H9 (cell line): ENCODE measurements around the gene CFAP54. TPM values are rescaled to one million over a fixed set of nuclear protein-coding genes. Genes with fewer than 3 reads are reported as not detected.
"Not testable (repeated sequence)": the region's sequence is repeated elsewhere in the genome, so short reads cannot be mapped to it uniquely, and the experiment has no call there.

ENCODE experiments used
- DNase-seq: peaks from one replicate; pipeline ENCODE4 v3.0.0-alpha.2; 2017
- H2AFZ ChIP-seq: one replicate; pipeline ENCODE4 v1.6.1; 2013; ENCODE audit warnings: mild to moderate bottlenecking, low read length, control low read depth, moderate library complexity
- H2AK5ac ChIP-seq: 2 replicates; pipeline ENCODE4 v1.6.1; 2013; ENCODE audit warnings: low read length, control low read depth, mixed read lengths; ENCODE audit not compliant: insufficient read length
- H2BK120ac ChIP-seq: one replicate; pipeline ENCODE4 v1.6.1; 2013; ENCODE audit warnings: low read depth, mild to moderate bottlenecking, low read length, control low read depth, inconsistent platforms; ENCODE audit not compliant: poor library complexity, severe bottlenecking
- H2BK12ac ChIP-seq: 2 replicates; pipeline ENCODE4 v1.6.1; 2013; ENCODE audit warnings: low read length, control low read depth, mixed read lengths, low read depth; ENCODE audit not compliant: insufficient read length
- H2BK15ac ChIP-seq: 2 replicates; pipeline ENCODE4 v1.6.1; 2013; ENCODE audit warnings: low read depth, low read length, control low read depth
- H2BK20ac ChIP-seq: one replicate; pipeline ENCODE4 v1.6.1; 2013; ENCODE audit warnings: low read depth, mild to moderate bottlenecking, low read length, control low read depth, inconsistent platforms; ENCODE audit not compliant: poor library complexity, severe bottlenecking
- H2BK5ac ChIP-seq: 2 replicates; pipeline ENCODE4 v1.6.1; 2013; ENCODE audit warnings: low read length, control low read depth, mixed read lengths; ENCODE audit not compliant: insufficient read length
- H3K14ac ChIP-seq: 2 replicates; pipeline ENCODE4 v1.6.1; 2013; ENCODE audit warnings: low read length, control low read depth; ENCODE audit not compliant: insufficient read depth
- H3K18ac ChIP-seq: 2 replicates; pipeline ENCODE4 v1.6.1; 2013; ENCODE audit warnings: low read depth, mild to moderate bottlenecking, mixed read lengths, low read length, control low read depth; ENCODE audit not compliant: insufficient read length
- H3K23ac ChIP-seq: 2 replicates; pipeline ENCODE4 v1.6.1; 2013; ENCODE audit warnings: low read length, control low read depth, mixed read lengths, low read depth; ENCODE audit not compliant: insufficient read length
- H3K23me2 ChIP-seq: 2 replicates; pipeline ENCODE4 v1.6.1; 2013; ENCODE audit warnings: low read depth, mild to moderate bottlenecking, mixed read lengths, low read length, control low read depth; ENCODE audit not compliant: insufficient read length, poor library complexity, severe bottlenecking
- H3K27ac ChIP-seq: 2 replicates; pipeline ENCODE4 v1.5.1; 2013; ENCODE audit warnings: low read length, control low read depth, mixed read lengths, low read depth; ENCODE audit not compliant: insufficient read length
- H3K27me3 ChIP-seq: 2 replicates; pipeline ENCODE4 v1.6.1; 2013; ENCODE audit warnings: low read length, control low read depth, inconsistent platforms; ENCODE audit not compliant: insufficient read depth
- H3K4ac ChIP-seq: 2 replicates; pipeline ENCODE4 v1.6.1; 2013; ENCODE audit warnings: low read depth, mild to moderate bottlenecking, control low read depth, inconsistent platforms, low read length, moderate library complexity
- H3K4me1 ChIP-seq: 2 replicates; pipeline ENCODE4 v1.6.1; 2013; ENCODE audit warnings: low read length, control low read depth, inconsistent platforms; ENCODE audit not compliant: insufficient read depth
- H3K4me2 ChIP-seq: 2 replicates; pipeline ENCODE4 v1.6.1; 2013; ENCODE audit warnings: low read length, control low read depth, mixed read lengths; ENCODE audit not compliant: insufficient read length, insufficient read depth
- H3K56ac ChIP-seq: 2 replicates; pipeline ENCODE4 v1.6.1; 2013; ENCODE audit warnings: low read depth, mild to moderate bottlenecking, mixed read lengths, low read length, control low read depth; ENCODE audit not compliant: insufficient read length
- H3K79me1 ChIP-seq: 2 replicates; pipeline ENCODE4 v1.6.1; 2013; ENCODE audit warnings: low read depth, mild to moderate bottlenecking, moderate library complexity, low read length, control low read depth, inconsistent platforms; ENCODE audit not compliant: insufficient read depth, poor library complexity, severe bottlenecking
- H3K79me2 ChIP-seq: 2 replicates; pipeline ENCODE4 v1.6.1; 2013; ENCODE audit warnings: low read length, control low read depth, inconsistent platforms; ENCODE audit not compliant: insufficient read depth
- H3K9ac ChIP-seq: 2 replicates; pipeline ENCODE4 v1.6.1; 2013; ENCODE audit warnings: low read length, control low read depth, mixed read lengths; ENCODE audit not compliant: insufficient read length; ENCODE audit errors: extremely low read depth
- H3K9me3 ChIP-seq: one replicate; pipeline ENCODE4 v1.6.1; 2013; ENCODE audit warnings: low read depth, low read length, inconsistent platforms; ENCODE audit not compliant: control insufficient read depth
- H3T11ph ChIP-seq: one replicate; pipeline ENCODE4 v1.6.1; 2013; ENCODE audit warnings: mild to moderate bottlenecking, low read length, control low read depth, inconsistent platforms
- H4K20me1 ChIP-seq: one replicate; pipeline ENCODE4 v1.6.1; 2013; ENCODE audit not compliant: control insufficient read depth, insufficient read length, insufficient read depth
- H4K5ac ChIP-seq: 2 replicates; pipeline ENCODE4 v1.6.1; 2013; ENCODE audit warnings: low read depth, mild to moderate bottlenecking, mixed read lengths, low read length, control low read depth; ENCODE audit not compliant: insufficient read length
- H4K8ac ChIP-seq: replicated peaks from 2 replicates; pipeline ENCODE4 v1.6.1; 2013; ENCODE audit warnings: low read length, control low read depth, mixed read lengths, low read depth; ENCODE audit not compliant: insufficient read length
- H4K91ac ChIP-seq: 2 replicates; pipeline ENCODE4 v1.6.1; 2013; ENCODE audit warnings: low read depth, mild to moderate bottlenecking, moderate library complexity, mixed read lengths, low read length, control low read depth; ENCODE audit not compliant: insufficient read length
- H3K27ac Mint-ChIP-seq, 3 experiments: 2 replicates in 2 of 3; 3 replicates in 1 of 3; pipeline ENCODE4 v1.8.0; 2020 to 2021; ENCODE audit warnings: mixed read lengths in 3 of 3, mild to moderate bottlenecking in 1 of 3, moderate library complexity in 1 of 3
- H3K27me3 Mint-ChIP-seq: 2 replicates; pipeline ENCODE4 v1.8.0; 2021; ENCODE audit warnings: low read depth, mild to moderate bottlenecking, moderate library complexity, mixed read lengths
- H3K36me3 Mint-ChIP-seq, 3 experiments: 2 replicates in 2 of 3; 3 replicates in 1 of 3; pipeline ENCODE4 v1.8.0; 2020 to 2021; ENCODE audit warnings: low read depth in 3 of 3, mixed read lengths in 3 of 3; ENCODE audit not compliant: insufficient read depth in 1 of 3
- H3K4me1 Mint-ChIP-seq, 2 experiments: 2 replicates each; pipeline ENCODE4 v1.8.0; 2020; ENCODE audit warnings: mixed read lengths in 2 of 2
- H3K4me3 Mint-ChIP-seq, 2 experiments: 2 replicates in 1 of 2; 3 replicates in 1 of 2; pipeline ENCODE4 v1.8.0; 2020 to 2021; ENCODE audit warnings: mild to moderate bottlenecking in 2 of 2, mixed read lengths in 2 of 2, moderate library complexity in 1 of 2
- H3K9me3 Mint-ChIP-seq, 2 experiments: 2 replicates in 1 of 2; 3 replicates in 1 of 2; pipeline ENCODE4 v1.8.0; 2020; ENCODE audit warnings: mild to moderate bottlenecking in 2 of 2, mixed read lengths in 2 of 2, moderate library complexity in 1 of 2
- CTCF ChIP-seq: fragments of 200-600 bp; sonication (generic); conservative IDR thresholded peaks from 3 replicates; pipeline ENCODE4 v1.8.0; 2021; ENCODE audit warnings: antibody characterized with exemption, mild to moderate bottlenecking
- WGBS: extraction: QIAGEN DNeasy Blood & Tissue Kit; methylation state at CpG from one replicate; pipeline ENCODE4 v1.1.7; 2013; ENCODE audit warnings: missing lambda C conversion rate, low lambda C conversion rate, mixed read lengths; ENCODE audit not compliant: insufficient read length; ENCODE audit errors: extremely low coverage; 5-methylcytosine and 5-hydroxymethylcytosine counted together
- total RNA-seq: library from RNA; stranded (reverse); gene quantifications from 2 replicates; pipeline ENCODE4 v1.2.1, GENCODE V29; 2021

Gene CFAP54
- total RNA-seq, 1 experiment from 2014 or later, result 0.24 TPM

- no peak for TF ChIP-seq CTCF
- no peak overlapping the region for H3K18ac ChIP-seq
- no peak overlapping the region for H3K23ac ChIP-seq
- Mint-ChIP-seq H3K4me1 (peaks cover 12% of the 10 kb centered on the region in 2 experiments), H3K27me3 (no peaks in the 10 kb centered on the region), H3K36me3 (peaks cover 0 to 9% (median 0%) of the 10 kb centered on the region in 3 experiments; a peak in 3 of 7 replicates), H3K4me3 (no peak overlapping the region), H3K9me3 (peaks cover 13 to 14% of the 10 kb centered on the region in 2 experiments; a peak in 4 of 5 replicates), H3K27ac (no peak overlapping the region)
- H3K9me3 ChIP-seq, result no peaks in the 10 kb centered on the region
- H3K79me1 ChIP-seq, result no peaks in the 10 kb centered on the region
- H4K5ac ChIP-seq, result no peak overlapping the region
- H4K91ac ChIP-seq, result no peak overlapping the region
- no peaks in the 10 kb centered on the region for H3K4me1 ChIP-seq
- H4K20me1 ChIP-seq, result no peaks in the 10 kb centered on the region
- H3K23me2 ChIP-seq, result no peaks in the 10 kb centered on the region
- H3K14ac ChIP-seq, result no peak overlapping the region
- no peak overlapping the region for H3K27ac ChIP-seq
- no peak overlapping the region for H2BK15ac ChIP-seq
- H2BK120ac ChIP-seq, result no peak overlapping the region
- H3K79me2 ChIP-seq, result no peaks in the 10 kb centered on the region
- no peak overlapping the region for H3K56ac ChIP-seq
- no peak overlapping the region for H2BK12ac ChIP-seq
- H2AK5ac ChIP-seq, result no peak overlapping the region
- no peak overlapping the region for H2AFZ ChIP-seq
- no peak overlapping the region for H3K4ac ChIP-seq
- no peak for DNase-seq
- H3K9ac ChIP-seq, result no peak overlapping the region
- no peak overlapping the region for H2BK20ac ChIP-seq
- H3K4me2 ChIP-seq, result no peak overlapping the region
- no peaks in the 10 kb centered on the region for H3K27me3 ChIP-seq
- H4K8ac ChIP-seq, result no peak overlapping the region
- no CpG with 5 or more reads among the region's 3 CpGs for WGBS
- no peak overlapping the region for H3T11ph ChIP-seq
- no peak overlapping the region for H2BK5ac ChIP-seq
Observed at GRCh38 chr12:96670334-96670899, 181.0 kb downstream of the CFAP54 start.

DNA sequence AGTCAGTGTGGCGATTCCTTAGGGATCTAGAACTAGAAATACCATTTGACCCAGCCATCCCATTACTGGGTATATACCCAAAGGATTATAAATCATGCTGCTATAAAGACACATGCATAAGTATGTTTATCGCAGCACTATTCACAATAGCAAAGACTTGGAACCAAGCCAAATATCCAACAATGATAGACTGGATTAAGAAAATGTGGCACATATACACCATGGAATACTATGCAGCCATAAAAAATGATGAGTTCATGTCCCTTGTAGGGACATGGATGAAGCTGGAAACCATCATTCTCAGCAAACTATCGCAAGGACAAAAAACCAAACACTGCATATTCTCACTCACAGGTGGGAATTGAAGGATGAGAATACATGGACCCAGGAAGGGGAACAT is 186.1 kb downstream of the CFAP54 start:
- H3K36me3 Mint-ChIP-seq, H2AFZ ChIP-seq, H3K4me2 ChIP-seq, H3K79me2 ChIP-seq, DNase-seq, H2BK120ac ChIP-seq, H3T11ph ChIP-seq, H4K8ac ChIP-seq, H4K20me1 ChIP-seq, H3K4me1 ChIP-seq, H3K4me3 Mint-ChIP-seq, H3K23ac ChIP-seq, H4K91ac ChIP-seq, H3K18ac ChIP-seq, H2BK12ac ChIP-seq, H2BK5ac ChIP-seq, H3K9ac ChIP-seq, H3K27me3 Mint-ChIP-seq, H3K27me3 ChIP-seq, H3K56ac ChIP-seq, H2AK5ac ChIP-seq, H3K79me1 ChIP-seq, H3K4ac ChIP-seq, H4K5ac ChIP-seq, H3K23me2 ChIP-seq, H2BK20ac ChIP-seq, H3K27ac ChIP-seq, H3K9me3 ChIP-seq, H3K14ac ChIP-seq, H2BK15ac ChIP-seq, H3K9me3 Mint-ChIP-seq, H3K27ac Mint-ChIP-seq: not testable (repeated sequence)
- H3K4me1 Mint-ChIP-seq, result peaks cover 12 to 14% of the 10 kb centered on the region in 2 experiments
- WGBS, result no CpG with 5 or more reads among the region's 3 CpGs
